HepG2 (cell line): ENCODE measurements around the gene GALNT10. TPM values are rescaled to one million over a fixed set of nuclear protein-coding genes. Genes with fewer than 3 reads are reported as not detected.

ENCODE experiments used
- FIP1L1 ChIP-seq: fragments of 200-400 bp; formaldehyde crosslinking; IDR thresholded peaks from 2 replicates; pipeline ENCODE4 v1.6.1; 2018; ENCODE audit warnings: low read depth, mild to moderate bottlenecking, low read length, moderate library complexity, borderline replicate concordance; ENCODE audit not compliant: insufficient read depth
- FOXA1 ChIP-seq, 2 experiments: fragments of 450-650 bp in 1 of 2; sonication (generic) in 1 of 2; formaldehyde crosslinking in 1 of 2; IDR thresholded peaks; 2 replicates each; pipeline versions ENCODE4 v1.4.0 to v1.6.1; 2016 to 2020; ENCODE audit warnings: missing genetic modification reagents in 1 of 2
- FOXO1 ChIP-seq: sonication (generic); formaldehyde crosslinking; IDR thresholded peaks from 2 replicates; pipeline ENCODE4 v1.4.0; 2020; ENCODE audit warnings: missing genetic modification reagents
- GZF1 ChIP-seq: sonication (generic); formaldehyde crosslinking; IDR thresholded peaks from 2 replicates; pipeline ENCODE4 v1.5.1; 2020; ENCODE audit warnings: mild to moderate bottlenecking, missing genetic modification reagents
- HNRNPL ChIP-seq: fragments of 200-400 bp; formaldehyde crosslinking; IDR thresholded peaks from 2 replicates; pipeline ENCODE4 v1.6.1; 2017; ENCODE audit warnings: mild to moderate bottlenecking, low read depth, low read length
- KLF6 ChIP-seq: IDR thresholded peaks from 2 replicates; pipeline ENCODE4 v1.8.0; 2016; ENCODE audit warnings: missing biosample characterization, missing genetic modification reagents
- NR1H2 ChIP-seq: sonication (generic); formaldehyde crosslinking; IDR thresholded peaks from 2 replicates; pipeline ENCODE4 v1.8.1; 2022; ENCODE audit warnings: low read depth, missing genetic modification reagents, borderline replicate concordance
- NR2F2 ChIP-seq: IDR thresholded peaks from 2 replicates; pipeline ENCODE4 v1.6.1; 2012; ENCODE audit warnings: low read depth, inconsistent platforms, borderline replicate concordance
- SNAI1 ChIP-seq: sonication (generic); formaldehyde crosslinking; IDR thresholded peaks from 2 replicates; pipeline ENCODE4 v1.5.0; 2020; ENCODE audit warnings: mild to moderate bottlenecking, missing genetic modification reagents, borderline replicate concordance
- SSRP1 ChIP-seq: IDR thresholded peaks from 2 replicates; pipeline ENCODE4 v1.6.1; 2016; ENCODE audit warnings: control low read depth
- TAF15 ChIP-seq: fragments of 200-400 bp; formaldehyde crosslinking; IDR thresholded peaks from one replicate; pipeline ENCODE4 v1.6.1; 2018; ENCODE audit warnings: mild to moderate bottlenecking, low read depth, low read length; ENCODE audit not compliant: poor library complexity, severe bottlenecking
- TERF1 ChIP-seq: sonication (generic); formaldehyde crosslinking; IDR thresholded peaks from 2 replicates; pipeline ENCODE4 v1.8.0; 2022; ENCODE audit warnings: mild to moderate bottlenecking, missing genetic modification reagents, moderate library complexity
- ZFP41 ChIP-seq: sonication (generic); formaldehyde crosslinking; IDR thresholded peaks from 2 replicates; pipeline ENCODE4 v1.4.0; 2020; ENCODE audit warnings: mild to moderate bottlenecking, missing genetic modification reagents, borderline replicate concordance
- ZFP91 ChIP-seq: sonication (generic); formaldehyde crosslinking; IDR thresholded peaks from 2 replicates; pipeline ENCODE4 v1.9.0; 2022; ENCODE audit warnings: missing genetic modification reagents, mild to moderate bottlenecking, borderline replicate concordance
- ZNF589 ChIP-seq: sonication (generic); formaldehyde crosslinking; conservative IDR thresholded peaks from 2 replicates; pipeline ENCODE4 v1.8.0; 2022; ENCODE audit warnings: mild to moderate bottlenecking, moderate library complexity, missing genetic modification reagents
- ZZZ3 ChIP-seq: sonication (generic); formaldehyde crosslinking; IDR thresholded peaks from 2 replicates; pipeline ENCODE4 v1.4.0; 2020; ENCODE audit warnings: missing genetic modification reagents, mild to moderate bottlenecking, borderline replicate concordance
- polyA plus RNA-seq, 8 experiments: library from polyadenylated mRNA; depleted of rRNA in 3 of 8; stranded (reverse) in 7 of 8; unstranded in 1 of 8; fragments of >200 nt; fragmentation: Illumina TruSeq in 4 of 8; extraction: Trizol in 4 of 8; gene quantifications; 2 replicates each; pipeline versions ENCODE4 v1.2.1 to v1.2.3, GENCODE V29; 2011 to 2016; ENCODE audit warnings: low read depth in 4 of 8, missing spikeins in 1 of 8, mixed read lengths in 1 of 8; ENCODE audit not compliant: insufficient read depth in 1 of 8
- total RNA-seq, 5 experiments: library from RNA; depleted of rRNA; stranded (reverse); fragments of >200 nt; fragmentation: Illumina TruSeq; extraction: Trizol; gene quantifications; 2 replicates each; pipeline ENCODE4 v1.2.3, GENCODE V29; 2016; ENCODE audit warnings: low read depth in 1 of 5
- TF ChIP-seq, protein P1 (sequence below), 2 experiments: sonication (generic) in 1 of 2; formaldehyde crosslinking in 1 of 2; IDR thresholded peaks; 2 replicates each; pipeline versions ENCODE4 v1.4.0 to v1.6.1; 2018 to 2020; ENCODE audit warnings: missing genetic modification reagents in 2 of 2, borderline replicate concordance in 1 of 2, low read depth in 1 of 2, mild to moderate bottlenecking in 1 of 2, missing biosample characterization in 1 of 2
- TF ChIP-seq, protein P2 (sequence below): sonication (generic); formaldehyde crosslinking; IDR thresholded peaks from 2 replicates; pipeline ENCODE4 v1.9.0; 2021; ENCODE audit warnings: missing genetic modification reagents, borderline replicate concordance
- TF ChIP-seq, protein P3 (sequence below): sonication (generic); formaldehyde crosslinking; conservative IDR thresholded peaks from 2 replicates; pipeline ENCODE4 v1.8.0; 2022; ENCODE audit warnings: mild to moderate bottlenecking, moderate library complexity, missing genetic modification reagents

The GALNT10 gene
- total and polyA plus RNA-seq, 2 of the 13 experiments (the other 11 are each of a cell fraction or from before 2014, with no cell fraction given) = 8.1 to 11.2 TPM

DNA sequence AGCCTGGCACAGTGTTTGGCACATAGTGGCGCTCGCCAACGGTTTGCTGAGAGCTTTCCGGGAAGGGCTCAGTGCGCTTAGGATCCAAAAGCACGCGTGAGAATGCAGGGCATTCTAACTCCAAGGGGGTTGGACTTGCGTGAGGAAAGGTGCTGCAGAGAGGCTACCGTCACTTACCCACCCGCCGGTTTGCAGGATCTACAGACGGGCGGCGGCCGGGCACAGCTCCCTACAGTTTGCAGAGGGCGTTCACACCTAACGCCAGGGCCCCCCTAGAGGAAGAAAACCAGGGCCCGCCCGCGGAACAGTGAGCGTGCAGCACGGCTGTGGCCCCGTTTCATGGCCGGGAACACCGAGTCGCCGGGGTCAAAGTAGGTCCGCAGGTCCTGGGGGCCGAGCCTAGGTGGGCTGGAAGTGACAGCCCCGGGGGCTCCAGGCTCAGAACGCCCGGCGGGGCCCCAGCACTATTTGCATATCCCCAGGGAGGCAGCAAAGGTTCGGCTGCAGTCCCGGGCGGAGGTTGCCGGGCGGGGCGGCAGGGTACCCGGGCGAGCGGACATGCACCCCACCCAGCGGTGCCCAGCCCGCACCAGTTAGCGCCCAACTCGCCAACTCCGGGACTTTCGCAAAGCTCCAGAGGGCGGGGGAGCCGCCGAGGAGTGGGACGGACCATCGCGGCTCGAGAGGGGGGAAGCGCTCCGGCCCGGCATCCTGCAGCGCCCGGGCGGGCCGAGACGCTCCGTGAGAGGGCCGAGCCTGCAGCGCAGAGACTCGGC is 526 bp upstream of the GALNT10 start (continued):
- TF ChIP-seq ZZZ3 (CRISPR knock-in tag) = no peak
- TF ChIP-seq SSRP1 (CRISPR knock-in tag) = no peak
- no peak for TF ChIP-seq SNAI1 (CRISPR knock-in tag)
- TF ChIP-seq ZFP41 (CRISPR knock-in tag) = no peak
- TF ChIP-seq, protein P1, sequence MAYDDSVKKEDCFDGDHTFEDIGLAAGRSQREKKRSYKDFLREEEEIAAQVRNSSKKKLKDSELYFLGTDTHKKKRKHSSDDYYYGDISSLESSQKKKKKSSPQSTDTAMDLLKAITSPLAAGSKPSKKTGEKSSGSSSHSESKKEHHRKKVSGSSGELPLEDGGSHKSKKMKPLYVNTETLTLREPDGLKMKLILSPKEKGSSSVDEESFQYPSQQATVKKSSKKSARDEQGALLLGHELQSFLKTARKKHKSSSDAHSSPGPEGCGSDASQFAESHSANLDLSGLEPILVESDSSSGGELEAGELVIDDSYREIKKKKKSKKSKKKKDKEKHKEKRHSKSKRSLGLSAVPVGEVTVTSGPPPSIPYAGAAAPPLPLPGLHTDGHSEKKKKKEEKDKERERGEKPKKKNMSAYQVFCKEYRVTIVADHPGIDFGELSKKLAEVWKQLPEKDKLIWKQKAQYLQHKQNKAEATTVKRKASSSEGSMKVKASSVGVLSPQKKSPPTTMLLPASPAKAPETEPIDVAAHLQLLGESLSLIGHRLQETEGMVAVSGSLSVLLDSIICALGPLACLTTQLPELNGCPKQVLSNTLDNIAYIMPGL (CRISPR knock-in tag; IDR thresholded peaks at IDR 0.05; ENCODE audit: borderline replicate concordance in 1 of 2, low read depth in 1 of 2) = peak in 1 of 2 experiments; percentile 77; a peak in 2 of 4 replicates
- no peak for TF ChIP-seq FIP1L1
- TF ChIP-seq NR2F2 = no peak
- TF ChIP-seq, protein P2, sequence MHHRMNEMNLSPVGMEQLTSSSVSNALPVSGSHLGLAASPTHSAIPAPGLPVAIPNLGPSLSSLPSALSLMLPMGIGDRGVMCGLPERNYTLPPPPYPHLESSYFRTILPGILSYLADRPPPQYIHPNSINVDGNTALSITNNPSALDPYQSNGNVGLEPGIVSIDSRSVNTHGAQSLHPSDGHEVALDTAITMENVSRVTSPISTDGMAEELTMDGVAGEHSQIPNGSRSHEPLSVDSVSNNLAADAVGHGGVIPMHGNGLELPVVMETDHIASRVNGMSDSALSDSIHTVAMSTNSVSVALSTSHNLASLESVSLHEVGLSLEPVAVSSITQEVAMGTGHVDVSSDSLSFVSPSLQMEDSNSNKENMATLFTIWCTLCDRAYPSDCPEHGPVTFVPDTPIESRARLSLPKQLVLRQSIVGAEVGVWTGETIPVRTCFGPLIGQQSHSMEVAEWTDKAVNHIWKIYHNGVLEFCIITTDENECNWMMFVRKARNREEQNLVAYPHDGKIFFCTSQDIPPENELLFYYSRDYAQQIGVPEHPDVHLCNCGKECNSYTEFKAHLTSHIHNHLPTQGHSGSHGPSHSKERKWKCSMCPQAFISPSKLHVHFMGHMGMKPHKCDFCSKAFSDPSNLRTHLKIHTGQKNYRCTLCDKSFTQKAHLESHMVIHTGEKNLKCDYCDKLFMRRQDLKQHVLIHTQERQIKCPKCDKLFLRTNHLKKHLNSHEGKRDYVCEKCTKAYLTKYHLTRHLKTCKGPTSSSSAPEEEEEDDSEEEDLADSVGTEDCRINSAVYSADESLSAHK (CRISPR knock-in tag) = no peak
- no peak for TF ChIP-seq GZF1 (CRISPR knock-in tag)
- TF ChIP-seq HNRNPL = peak; percentile 95
- TF ChIP-seq FOXA1 (IDR thresholded peaks at IDR 0.05) = no peak
- TF ChIP-seq FOXA1 (CRISPR knock-in tag; IDR thresholded peaks at IDR 0.05) = no peak
- TF ChIP-seq KLF6 = no peak
- no peak for TF ChIP-seq ZNF589 (CRISPR knock-in tag)
- TF ChIP-seq TAF15 = no peak
- TF ChIP-seq FOXO1 (CRISPR knock-in tag) = no peak
- no peak for TF ChIP-seq NR1H2 (CRISPR knock-in tag)
- no peak for TF ChIP-seq TERF1 (CRISPR knock-in tag)
- TF ChIP-seq, protein P3, sequence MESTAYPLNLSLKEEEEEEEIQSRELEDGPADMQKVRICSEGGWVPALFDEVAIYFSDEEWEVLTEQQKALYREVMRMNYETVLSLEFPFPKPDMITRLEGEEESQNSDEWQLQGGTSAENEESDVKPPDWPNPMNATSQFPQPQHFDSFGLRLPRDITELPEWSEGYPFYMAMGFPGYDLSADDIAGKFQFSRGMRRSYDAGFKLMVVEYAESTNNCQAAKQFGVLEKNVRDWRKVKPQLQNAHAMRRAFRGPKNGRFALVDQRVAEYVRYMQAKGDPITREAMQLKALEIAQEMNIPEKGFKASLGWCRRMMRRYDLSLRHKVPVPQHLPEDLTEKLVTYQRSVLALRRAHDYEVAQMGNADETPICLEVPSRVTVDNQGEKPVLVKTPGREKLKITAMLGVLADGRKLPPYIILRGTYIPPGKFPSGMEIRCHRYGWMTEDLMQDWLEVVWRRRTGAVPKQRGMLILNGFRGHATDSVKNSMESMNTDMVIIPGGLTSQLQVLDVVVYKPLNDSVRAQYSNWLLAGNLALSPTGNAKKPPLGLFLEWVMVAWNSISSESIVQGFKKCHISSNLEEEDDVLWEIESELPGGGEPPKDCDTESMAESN = peak; percentile 32
- 0 out of 2 replicates have a peak, but pooled peaks have one; percentile 8 for TF ChIP-seq ZFP91 (CRISPR knock-in tag)
